SK-N-SH (cell line): ENCODE results near the gene CD3D. TPM values are rescaled to one million over a fixed set of nuclear protein-coding genes. Genes with fewer than 3 reads are reported as not detected.

Source experiments
- CTCF ChIA-PET: fragments of 300-600, 350-600 bp; formaldehyde crosslinking; extraction: SDS; loops from one replicate; lab custom pipeline; 2021; lab: Yijun Ruan, JAX
- POLR2A ChIA-PET: fragments of 350-600 bp; sonication (Branson Sonifier 250); formaldehyde crosslinking; extraction: SDS; loops from one replicate; lab custom pipeline; 2020; ENCODE audit warnings: antibody characterized with exemption, inconsistent platforms; lab: Yijun Ruan, JAX
- DNase-seq: peaks from one replicate; pipeline ENCODE4 v3.0.0; 2012
- H2AFZ ChIP-seq: fragments of 200-600 bp; sonication (generic); 2 replicates; pipeline ENCODE4 v1.8.1; 2016; ENCODE audit warnings: antibody characterized with exemption, mild to moderate bottlenecking, low read depth
- H3F3A ChIP-seq: fragments of 200-600 bp; sonication (generic); replicated peaks from 2 replicates; pipeline ENCODE3; 2016; ENCODE audit warnings: antibody characterized with exemption, mild to moderate bottlenecking; ENCODE audit not compliant: insufficient read depth
- H3K27ac ChIP-seq, 2 experiments: fragments of 200-500 bp in 1 of 2; fragments of 200-600 bp in 1 of 2; sonication (Bioruptor generic) in 1 of 2; sonication (generic), shearing (Covaris generic) in 1 of 2; 2 replicates each; pipeline versions ENCODE4 v1.5.1 to v1.6.1; 2014 to 2016; ENCODE audit warnings: low read depth in 2 of 2, inconsistent platforms in 1 of 2, low read length in 1 of 2, mild to moderate bottlenecking in 1 of 2, mixed read lengths in 1 of 2
- H3K27me3 ChIP-seq: fragments of 200-600 bp; sonication (generic), shearing (Covaris generic); 2 replicates; pipeline ENCODE4 v1.6.1; 2016; ENCODE audit warnings: mixed run types; ENCODE audit not compliant: insufficient read depth
- H3K36me3 ChIP-seq, 2 experiments: fragments of 200-500 bp in 1 of 2; fragments of 200-600 bp in 1 of 2; sonication (Bioruptor generic) in 1 of 2; sonication (generic) in 1 of 2; replicated peaks in 1 of 2; 2 replicates each; pipeline versions ENCODE3 to v1.5.1; 2014 to 2016; ENCODE audit warnings: low read length in 1 of 2, mild to moderate bottlenecking in 1 of 2; ENCODE audit not compliant: insufficient read depth in 2 of 2, control insufficient read depth in 1 of 2
- H3K4me1 ChIP-seq, 2 experiments: fragments of 200-500 bp in 1 of 2; fragments of 200-600 bp in 1 of 2; sonication (Bioruptor generic) in 1 of 2; sonication (generic), shearing (Covaris generic) in 1 of 2; 2 replicates each; pipeline versions ENCODE4 v1.5.1 to v1.6.1; 2014 to 2016; ENCODE audit warnings: low read depth in 1 of 2, low read length in 1 of 2, mixed run types in 1 of 2; ENCODE audit not compliant: insufficient read depth in 2 of 2, control insufficient read depth in 1 of 2
- H3K4me2 ChIP-seq: fragments of 200-600 bp; sonication (generic), shearing (Covaris generic); 2 replicates; pipeline ENCODE4 v1.6.1; 2017; ENCODE audit warnings: mixed run types
- H3K4me3 ChIP-seq, 2 experiments: fragments of 200-500 bp in 1 of 2; fragments of 200-600 bp in 1 of 2; sonication (Bioruptor generic) in 1 of 2; sonication (generic), shearing (Covaris generic) in 1 of 2; 2 replicates each; pipeline versions ENCODE4 v1.5.1 to v1.8.1; 2014 to 2016; ENCODE audit warnings: low read depth in 2 of 2, inconsistent platforms in 1 of 2, low read length in 1 of 2, mild to moderate bottlenecking in 1 of 2, mixed read lengths in 1 of 2, moderate library complexity in 1 of 2
- H3K79me2 ChIP-seq: fragments of 200-600 bp; sonication (generic); 2 replicates; pipeline ENCODE4 v1.8.1; 2017; ENCODE audit warnings: mild to moderate bottlenecking; ENCODE audit not compliant: insufficient read depth
- H3K9ac ChIP-seq: fragments of 200-600 bp; sonication (generic); 2 replicates; pipeline ENCODE4 v1.6.1; 2017; ENCODE audit warnings: mixed run types
- H3K9me2 ChIP-seq: fragments of 200-600 bp; sonication (generic); 2 replicates; pipeline ENCODE4 v1.6.1; 2017; ENCODE audit warnings: mixed run types
- H3K9me3 ChIP-seq: fragments of 200-600 bp; sonication (generic); 2 replicates; pipeline ENCODE4 v1.6.1; 2017; ENCODE audit warnings: mixed run types, mild to moderate bottlenecking, moderate library complexity
- H4K20me1 ChIP-seq: fragments of 200-600 bp; sonication (generic); 2 replicates; pipeline ENCODE4 v1.6.1; 2017; ENCODE audit warnings: mild to moderate bottlenecking, mixed run types; ENCODE audit not compliant: insufficient read depth
- CHD2 ChIP-seq: fragments of 150-350 bp; IDR thresholded peaks from 2 replicates; pipeline ENCODE4 v1.6.1; 2018; ENCODE audit warnings: low read length; ENCODE audit not compliant: partially characterized antibody
- EZH2phosphoT487 ChIP-seq: fragments of 200-600 bp; sonication (generic); IDR thresholded peaks from 2 replicates; pipeline ENCODE4 v1.6.1; 2017; ENCODE audit warnings: low read depth, mixed run types, mild to moderate bottlenecking, antibody characterized with exemption, moderate library complexity, borderline replicate concordance
- FOSL2 ChIP-seq: IDR thresholded peaks from 2 replicates; pipeline ENCODE4 v1.4.0; 2012; ENCODE audit warnings: low read depth, mild to moderate bottlenecking, moderate library complexity, borderline replicate concordance
- FOXJ3 ChIP-seq: sonication (generic); formaldehyde crosslinking; IDR thresholded peaks from 2 replicates; pipeline ENCODE4 v1.5.1; 2020; ENCODE audit warnings: mild to moderate bottlenecking, missing genetic modification reagents
- GABPA ChIP-seq: IDR thresholded peaks from 2 replicates; pipeline ENCODE4 v1.4.0; 2012; ENCODE audit warnings: low read depth, mild to moderate bottlenecking
- GATA2 ChIP-seq: sonication (generic); formaldehyde crosslinking; IDR thresholded peaks from 2 replicates; pipeline ENCODE4 v1.5.0; 2020; ENCODE audit warnings: mild to moderate bottlenecking, missing genetic modification reagents
- JUND ChIP-seq: IDR thresholded peaks from 2 replicates; pipeline ENCODE4 v1.4.0; 2012
- NRF1 ChIP-seq: IDR thresholded peaks from 2 replicates; pipeline ENCODE4 v1.6.1; 2012; ENCODE audit warnings: low read depth, mild to moderate bottlenecking, low read length
- RAD21 ChIP-seq: IDR thresholded peaks from 2 replicates; pipeline ENCODE4 v1.6.1; 2012; ENCODE audit warnings: mild to moderate bottlenecking, low read length
- RCOR1 ChIP-seq: fragments of 150-350 bp; IDR thresholded peaks from 2 replicates; pipeline ENCODE4 v1.6.1; 2017; ENCODE audit warnings: antibody characterized with exemption, low read length
- RXRA ChIP-seq: IDR thresholded peaks from 2 replicates; pipeline ENCODE4 v1.4.0; 2012; ENCODE audit warnings: low read depth, mild to moderate bottlenecking, borderline replicate concordance
- SIN3A ChIP-seq: IDR thresholded peaks from 2 replicates; pipeline ENCODE4 v1.6.1; 2012; ENCODE audit warnings: low read depth, mild to moderate bottlenecking, low read length, moderate library complexity, borderline replicate concordance
- SMC3 ChIP-seq: IDR thresholded peaks from 2 replicates; pipeline ENCODE4 v1.6.1; 2012; ENCODE audit warnings: low read depth, low read length, improper control_type of control experiment
- TCF12 ChIP-seq: IDR thresholded peaks from 2 replicates; pipeline ENCODE4 v1.4.0; 2012
- WGBS: methylation state at CpG from one replicate; pipeline ENCODE4 v1.1.6; 2017; ENCODE audit warnings: low lambda C conversion rate; 5-methylcytosine and 5-hydroxymethylcytosine counted together
- polyA plus RNA-seq, 3 experiments: library from polyadenylated mRNA; depleted of rRNA; stranded (reverse); fragments of >200 nt; gene quantifications; 2 replicates each; pipeline ENCODE4 v1.2.3, GENCODE V29; 2012
- TF ChIP-seq, protein P1 (sequence below): IDR thresholded peaks from 2 replicates; pipeline ENCODE4 v1.6.1; 2012; ENCODE audit warnings: mild to moderate bottlenecking, low read depth, low read length, moderate library complexity
- TF ChIP-seq, protein P2 (sequence below): IDR thresholded peaks from 2 replicates; pipeline ENCODE4 v1.4.0; 2012; ENCODE audit warnings: low read depth, borderline replicate concordance
- TF ChIP-seq, protein P3 (sequence below): IDR thresholded peaks from 2 replicates; pipeline ENCODE4; 2012

CD3D gene
- polyA plus RNA-seq, 1 of the 3 experiments (the other 2 are of a cell fraction): 0.44 TPM

DNA sequence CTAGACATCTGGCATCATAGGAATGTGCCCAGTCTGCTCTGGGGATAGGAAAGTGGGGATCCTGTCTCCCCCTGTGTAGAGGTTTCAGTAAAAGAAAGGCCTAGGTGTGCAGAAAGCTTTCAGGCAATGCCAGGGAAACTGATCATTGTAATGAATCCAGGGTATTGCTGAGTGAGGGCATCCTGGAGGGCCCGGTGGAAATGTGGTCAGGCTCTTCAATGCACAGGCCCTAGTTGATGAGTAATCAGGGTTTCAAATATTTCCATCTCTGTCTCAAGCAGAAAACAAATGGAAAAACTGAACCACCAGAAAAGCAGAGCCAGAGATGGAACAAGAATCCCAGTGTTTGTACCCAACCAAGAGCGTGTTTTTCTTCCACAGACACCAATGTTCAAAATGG, 35.9 kb downstream of the CD3D start:
- no peaks in the 10 kb centered on the region for H3F3A ChIP-seq
- H3K9ac ChIP-seq: no peak overlapping the region
- DNase-seq: no peak
- no peak overlapping the region for H2AFZ ChIP-seq
- H3K4me3 ChIP-seq: no peak overlapping the region
- WGBS: 19% methylated on average over 2 of the region's 2 CpGs
- CTCF ChIA-PET: interaction anchor here (0.6 kb wide), 1 partner anchor 8 kb away, joined by 3 read pairs; no protein-coding TSS in a partner anchor
- H3K27me3 ChIP-seq: peaks cover 27% of the 10 kb centered on the region; the same call in 1 of the 2 replicates
- no peaks in the 10 kb centered on the region for H4K20me1 ChIP-seq
- no peaks in the 10 kb centered on the region for H3K36me3 ChIP-seq
- H3K4me2 ChIP-seq: no peak overlapping the region
- H3K4me1 ChIP-seq: no peaks in the 10 kb centered on the region
- H3K79me2 ChIP-seq: no peaks in the 10 kb centered on the region
- POLR2A ChIA-PET: no interaction called here
- H3K27ac ChIP-seq: no peak overlapping the region
- TF ChIP-seq RCOR1: no peak
- no peak for TF ChIP-seq GATA2 (CRISPR knock-in tag)
- no peak for TF ChIP-seq FOSL2
- TF ChIP-seq JUND: no peak
- no peak for TF ChIP-seq SMC3
- TF ChIP-seq RXRA: no peak
- TF ChIP-seq GABPA: no peak
- no peak for TF ChIP-seq FOXJ3 (CRISPR knock-in tag)
- no peak for TF ChIP-seq EZH2phosphoT487
- TF ChIP-seq, all 33 proteins: peak for 0
- Histone ChIP-seq H3K9me2 (no peaks in the 10 kb centered on the region), H3K9me3 (no peaks in the 10 kb centered on the region)

DNA sequence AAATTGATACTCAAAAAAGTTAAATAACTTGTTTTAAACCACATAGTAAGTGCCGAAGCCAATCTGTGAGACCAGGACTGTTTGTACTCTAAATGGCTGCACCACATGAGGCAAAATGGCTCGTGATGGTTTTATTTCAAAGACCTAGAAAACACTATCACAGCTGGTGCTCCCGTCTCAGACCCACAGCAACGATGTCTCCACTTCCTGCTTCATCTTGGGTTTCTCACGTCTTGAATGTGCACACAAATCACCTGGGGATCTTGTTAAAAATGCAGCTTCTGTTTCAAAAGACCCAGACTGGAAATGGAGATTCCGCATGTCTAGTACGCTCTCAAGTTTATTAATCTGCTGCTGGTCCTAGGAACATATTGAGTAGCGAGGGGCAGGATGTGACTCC, 36.8 kb downstream of the CD3D start:
- Histone ChIP-seq H3K9ac (no peak overlapping the region), H3K4me2 (no peak overlapping the region), H4K20me1 (no peaks in the 10 kb centered on the region), H3K36me3 (no peaks in the 10 kb centered on the region), H3K79me2 (no peaks in the 10 kb centered on the region), H3K9me3 (no peaks in the 10 kb centered on the region), H3K27me3 (peaks cover 28% of the 10 kb centered on the region; the same call in 1 of the 2 replicates), H3K9me2 (no peaks in the 10 kb centered on the region), H3F3A (no peaks in the 10 kb centered on the region), H3K4me3 (no peak overlapping the region), H2AFZ (no peak overlapping the region), H3K27ac (no peak overlapping the region), H3K4me1 (no peaks in the 10 kb centered on the region)
- WGBS: 47% methylated on average over 8 of the region's 8 CpGs
- TF ChIP-seq SIN3A: no peak
- CTCF ChIA-PET: no interaction called here
- POLR2A ChIA-PET: no interaction called here
- DNase-seq: no peak

DNA sequence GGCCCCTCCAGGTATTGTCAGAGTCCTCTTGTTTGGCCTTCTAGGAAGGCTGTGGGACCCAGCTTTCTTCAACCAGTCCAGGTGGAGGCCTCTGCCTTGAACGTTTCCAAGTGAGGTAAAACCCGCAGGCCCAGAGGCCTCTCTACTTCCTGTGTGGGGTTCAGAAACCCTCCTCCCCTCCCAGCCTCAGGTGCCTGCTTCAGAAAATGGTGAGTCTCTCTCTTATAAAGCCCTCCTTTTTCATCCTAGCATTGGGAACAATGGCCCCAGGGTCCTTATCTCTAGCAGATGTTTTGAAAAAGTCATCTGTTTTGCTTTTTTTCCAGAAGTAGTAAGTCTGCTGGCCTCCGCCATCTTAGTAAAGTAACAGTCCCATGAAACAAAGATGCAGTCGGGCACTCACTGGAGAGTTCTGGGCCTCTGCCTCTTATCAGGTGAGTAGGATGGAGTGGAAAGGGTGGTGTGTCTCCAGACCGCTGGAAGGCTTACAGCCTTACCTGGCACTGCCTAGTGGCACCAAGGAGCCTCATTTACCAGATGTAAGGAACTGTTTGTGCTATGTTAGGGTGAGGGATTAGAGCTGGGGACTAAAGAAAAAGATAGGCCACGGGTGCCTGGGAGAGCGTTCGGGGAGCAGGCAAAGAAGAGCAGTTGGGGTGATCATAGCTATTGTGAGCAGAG, 37.8 kb downstream of the CD3D start, which contains the start of gene CD3E:
Gene CD3E, plus strand, starts transcription at position 163 of the 681 bp plus-strand sequence. Its CDS starts 223 bp downstream, at position 386.
- ChIA-PET POLR2A (no interaction called here), CTCF (interaction anchor here (0.7 to 1.9 kb wide), 3 partner anchors 10 to 160 kb away, joined by 3 to 5 read pairs (median 4); partner anchors contain the start of gene MPZL2)
- 42% methylated on average over 8 of the region's 8 CpGs for WGBS
- TF ChIP-seq CHD2 (no peak), RXRA (no peak), NRF1 (no peak), TCF12 (no peak), RAD21 (no peak), FOSL2 (no peak), FOXJ3 (CRISPR knock-in tag) (no peak), GATA2 (CRISPR knock-in tag) (no peak)
- TF ChIP-seq, protein P1, sequence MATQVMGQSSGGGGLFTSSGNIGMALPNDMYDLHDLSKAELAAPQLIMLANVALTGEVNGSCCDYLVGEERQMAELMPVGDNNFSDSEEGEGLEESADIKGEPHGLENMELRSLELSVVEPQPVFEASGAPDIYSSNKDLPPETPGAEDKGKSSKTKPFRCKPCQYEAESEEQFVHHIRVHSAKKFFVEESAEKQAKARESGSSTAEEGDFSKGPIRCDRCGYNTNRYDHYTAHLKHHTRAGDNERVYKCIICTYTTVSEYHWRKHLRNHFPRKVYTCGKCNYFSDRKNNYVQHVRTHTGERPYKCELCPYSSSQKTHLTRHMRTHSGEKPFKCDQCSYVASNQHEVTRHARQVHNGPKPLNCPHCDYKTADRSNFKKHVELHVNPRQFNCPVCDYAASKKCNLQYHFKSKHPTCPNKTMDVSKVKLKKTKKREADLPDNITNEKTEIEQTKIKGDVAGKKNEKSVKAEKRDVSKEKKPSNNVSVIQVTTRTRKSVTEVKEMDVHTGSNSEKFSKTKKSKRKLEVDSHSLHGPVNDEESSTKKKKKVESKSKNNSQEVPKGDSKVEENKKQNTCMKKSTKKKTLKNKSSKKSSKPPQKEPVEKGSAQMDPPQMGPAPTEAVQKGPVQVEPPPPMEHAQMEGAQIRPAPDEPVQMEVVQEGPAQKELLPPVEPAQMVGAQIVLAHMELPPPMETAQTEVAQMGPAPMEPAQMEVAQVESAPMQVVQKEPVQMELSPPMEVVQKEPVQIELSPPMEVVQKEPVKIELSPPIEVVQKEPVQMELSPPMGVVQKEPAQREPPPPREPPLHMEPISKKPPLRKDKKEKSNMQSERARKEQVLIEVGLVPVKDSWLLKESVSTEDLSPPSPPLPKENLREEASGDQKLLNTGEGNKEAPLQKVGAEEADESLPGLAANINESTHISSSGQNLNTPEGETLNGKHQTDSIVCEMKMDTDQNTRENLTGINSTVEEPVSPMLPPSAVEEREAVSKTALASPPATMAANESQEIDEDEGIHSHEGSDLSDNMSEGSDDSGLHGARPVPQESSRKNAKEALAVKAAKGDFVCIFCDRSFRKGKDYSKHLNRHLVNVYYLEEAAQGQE: no peak
- TF ChIP-seq, protein P2, sequence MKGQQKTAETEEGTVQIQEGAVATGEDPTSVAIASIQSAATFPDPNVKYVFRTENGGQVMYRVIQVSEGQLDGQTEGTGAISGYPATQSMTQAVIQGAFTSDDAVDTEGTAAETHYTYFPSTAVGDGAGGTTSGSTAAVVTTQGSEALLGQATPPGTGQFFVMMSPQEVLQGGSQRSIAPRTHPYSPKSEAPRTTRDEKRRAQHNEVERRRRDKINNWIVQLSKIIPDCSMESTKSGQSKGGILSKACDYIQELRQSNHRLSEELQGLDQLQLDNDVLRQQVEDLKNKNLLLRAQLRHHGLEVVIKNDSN: no peak
- TF ChIP-seq, protein P3, sequence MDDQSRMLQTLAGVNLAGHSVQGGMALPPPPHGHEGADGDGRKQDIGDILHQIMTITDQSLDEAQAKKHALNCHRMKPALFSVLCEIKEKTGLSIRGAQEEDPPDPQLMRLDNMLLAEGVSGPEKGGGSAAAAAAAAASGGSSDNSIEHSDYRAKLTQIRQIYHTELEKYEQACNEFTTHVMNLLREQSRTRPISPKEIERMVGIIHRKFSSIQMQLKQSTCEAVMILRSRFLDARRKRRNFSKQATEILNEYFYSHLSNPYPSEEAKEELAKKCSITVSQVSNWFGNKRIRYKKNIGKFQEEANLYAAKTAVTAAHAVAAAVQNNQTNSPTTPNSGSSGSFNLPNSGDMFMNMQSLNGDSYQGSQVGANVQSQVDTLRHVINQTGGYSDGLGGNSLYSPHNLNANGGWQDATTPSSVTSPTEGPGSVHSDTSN: no peak

More for the DNA sequence above, 37.8 kb downstream of the CD3D start, which contains the start of gene CD3E:
- no peak within 1 kb of the TSS for H3K27ac ChIP-seq
- H3K9me3 ChIP-seq: no peaks in the 10 kb centered on the region
- no peaks in the 10 kb centered on the region for H3K79me2 ChIP-seq
- no peak within 1 kb of the TSS for H3K9ac ChIP-seq
- peaks cover 28% of the 10 kb centered on the region; the same call in 1 of the 2 replicates for H3K27me3 ChIP-seq
- no peaks in the 10 kb centered on the region for H3K9me2 ChIP-seq
- no peak for DNase-seq
- no peak within 1 kb of the TSS for H2AFZ ChIP-seq
- no peaks in the 10 kb centered on the region for H3K4me1 ChIP-seq
- no peaks in the 10 kb centered on the region for H3F3A ChIP-seq
- H3K4me2 ChIP-seq: no peak within 1 kb of the TSS
- H4K20me1 ChIP-seq: no peaks in the 10 kb centered on the region
- no peak within 1 kb of the TSS for H3K4me3 ChIP-seq
- H3K36me3 ChIP-seq: no peaks in the 10 kb centered on the region
